Adrenal gland (tissue), 12 donors: ENCODE data around the gene AHNAK. TPM values are rescaled to one million over a fixed set of nuclear protein-coding genes. Genes with fewer than 3 reads are reported as not detected.

Source experiments
- DNase-seq, 7 donors: peaks; one replicate each; pipeline ENCODE4 v3.0.0-alpha.2; 2019 to 2020
- H3K27ac ChIP-seq, 5 donors: fragments of 200-600 bp; sonication (generic) in 4 of 5; 1 replicate in 3 of 5; 2 replicates in 2 of 5; pipeline versions ENCODE4 v1.5.1 to v1.8.0; 2016 to 2020; ENCODE audit warnings: mild to moderate bottlenecking in 1 of 5
- H3K27me3 ChIP-seq: fragments of 200-600 bp; 2 replicates; pipeline ENCODE4 v1.8.0; 2021
- H3K36me3 ChIP-seq, 2 donors: fragments of 200-600 bp; replicated peaks in 1 of 2; 1 replicate in 1 of 2; 2 replicates in 1 of 2; pipeline versions ENCODE4 v1.5.1 to v1.8.0; 2018 to 2022
- H3K4me1 ChIP-seq, 2 donors: fragments of 200-600 bp; replicated peaks in 1 of 2; 1 replicate in 1 of 2; 2 replicates in 1 of 2; pipeline versions ENCODE4 v1.5.1 to v1.8.0; 2018 to 2021
- H3K4me3 ChIP-seq, 4 donors: fragments of 200-600 bp; sonication (generic) in 3 of 4; one replicate each; pipeline ENCODE4 v1.5.1; 2016 to 2018
- H3K9me3 ChIP-seq, 3 donors: fragments of 200-600 bp; sonication (generic) in 1 of 3; replicated peaks in 1 of 3; 1 replicate in 2 of 3; 2 replicates in 1 of 3; pipeline versions ENCODE4 v1.5.1 to v1.8.0; 2016 to 2021
- POLR2A ChIP-seq, 2 donors: fragments of 450-650 bp; IDR thresholded peaks; one replicate each; pipeline ENCODE4 v1.6.1; 2017; ENCODE audit warnings: antibody characterized with exemption in 2 of 2, mild to moderate bottlenecking in 2 of 2, moderate library complexity in 1 of 2
- WGBS, 4 donors: extraction: QIAGEN DNeasy Blood & Tissue Kit in 2 of 4; methylation state at CpG; one replicate each; pipeline versions ENCODE4 v1.1.5 to v1.1.7; 2013 to 2017; 5-methylcytosine and 5-hydroxymethylcytosine counted together
- intact Hi-C, 2 donors: fragments of 100-400 bp; cut with DNase I; formaldehyde crosslinking; loops; one replicate each; pipeline versions ENCODE4 v1.14.1 to v1.15.0; 2022 to 2023
- polyA plus RNA-seq, 3 donors: library from polyadenylated mRNA; stranded (reverse); fragments of 200-250 nt in 2 of 3; fragments of 350-450 nt in 1 of 3; fragmentation: Illumina TruSeq in 1 of 3; extraction: RNeasy Lipid Tissue Mini Kit (QIAGEN cat#74804) in 1 of 3; gene quantifications; one replicate each; pipeline ENCODE4 v1.2.3, GENCODE V29; 2013 to 2014
- total RNA-seq, 9 donors: library from RNA; depleted of rRNA in 4 of 9; stranded (reverse); fragments of >200 nt in 4 of 9; fragments of 120-200 nt in 1 of 9; fragmentation: NEBNext Ultra II Directional in 1 of 9; extraction: Animal tissue kit (Norgen Biotek cat#: 25700) in 1 of 9; gene quantifications; one replicate each; pipeline versions ENCODE4 v1.1.0 to v1.2.4, GENCODE V29; 2013 to 2023
- TF ChIP-seq, protein P1 (sequence below), 6 experiments: fragments of 450-650 bp in 4 of 6; fragments of 200-600 bp in 2 of 6; sonication (generic) in 1 of 6; IDR thresholded peaks; 1 replicate in 5 of 6; 2 replicates in 1 of 6; pipeline versions ENCODE4 v1.5.1 to v1.8.0; 2016 to 2021; ENCODE audit warnings: antibody characterized with exemption in 6 of 6, mild to moderate bottlenecking in 2 of 6, moderate library complexity in 1 of 6
- donor health status: healthy with polysubstance abuse.
- donor health status: Bipolar disorder and iron deficiency.
- donor health status: DM: yes; HTN: yes; CAD: no.
- donor health status: DM: no; HTN: no; CAD: no.
- donor health status: DM: no; HTN: no; CAD: no.
- donor health status: DM: yes; HTN: yes; CAD: no.

The AHNAK gene
- total and polyA plus RNA-seq, 12 donors, result 32.0 to 307 (median 175) TPM

DNA sequence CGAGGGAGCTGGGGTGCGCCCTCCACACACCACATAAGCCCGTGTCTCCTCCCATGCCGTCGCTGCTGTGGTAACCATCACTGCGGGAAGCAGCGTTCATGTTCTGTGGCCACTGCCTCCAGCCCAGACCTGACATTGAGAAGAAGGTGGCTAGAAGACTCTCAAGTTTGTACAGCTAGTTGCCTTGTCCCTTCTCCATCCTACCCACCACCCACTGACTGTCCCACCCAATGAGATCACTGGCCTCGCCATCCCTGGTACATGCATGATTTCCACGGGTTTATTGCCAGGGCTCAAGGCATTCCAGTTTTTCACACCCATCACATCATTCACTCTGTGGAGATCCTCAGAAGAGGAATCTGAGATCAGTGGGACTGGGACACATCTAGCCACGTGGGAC lies 33.0 kb downstream of the AHNAK start:
- intact Hi-C loops, result no loop called here
- H3K27ac ChIP-seq, result no peak overlapping the region
- TF ChIP-seq, protein P1, sequence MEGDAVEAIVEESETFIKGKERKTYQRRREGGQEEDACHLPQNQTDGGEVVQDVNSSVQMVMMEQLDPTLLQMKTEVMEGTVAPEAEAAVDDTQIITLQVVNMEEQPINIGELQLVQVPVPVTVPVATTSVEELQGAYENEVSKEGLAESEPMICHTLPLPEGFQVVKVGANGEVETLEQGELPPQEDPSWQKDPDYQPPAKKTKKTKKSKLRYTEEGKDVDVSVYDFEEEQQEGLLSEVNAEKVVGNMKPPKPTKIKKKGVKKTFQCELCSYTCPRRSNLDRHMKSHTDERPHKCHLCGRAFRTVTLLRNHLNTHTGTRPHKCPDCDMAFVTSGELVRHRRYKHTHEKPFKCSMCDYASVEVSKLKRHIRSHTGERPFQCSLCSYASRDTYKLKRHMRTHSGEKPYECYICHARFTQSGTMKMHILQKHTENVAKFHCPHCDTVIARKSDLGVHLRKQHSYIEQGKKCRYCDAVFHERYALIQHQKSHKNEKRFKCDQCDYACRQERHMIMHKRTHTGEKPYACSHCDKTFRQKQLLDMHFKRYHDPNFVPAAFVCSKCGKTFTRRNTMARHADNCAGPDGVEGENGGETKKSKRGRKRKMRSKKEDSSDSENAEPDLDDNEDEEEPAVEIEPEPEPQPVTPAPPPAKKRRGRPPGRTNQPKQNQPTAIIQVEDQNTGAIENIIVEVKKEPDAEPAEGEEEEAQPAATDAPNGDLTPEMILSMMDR (IDR thresholded peaks at IDR 0.05), result no peak
- no peak for TF ChIP-seq POLR2A (IDR thresholded peaks at IDR 0.05)
- H3K36me3 ChIP-seq, result peaks cover 0 to 25% of the 10 kb centered on the region in 2 donors
- DNase-seq, result no peak
- WGBS, 4 donors, result 92 to 94% (median 93%) methylated on average over 6 to 10 of the region's 10 CpGs
- H3K4me3 ChIP-seq, result no peak overlapping the region
- H3K27me3 ChIP-seq, result no peaks in the 10 kb centered on the region
- H3K4me1 ChIP-seq, result peaks cover 0 to 4% of the 10 kb centered on the region in 2 donors
- no peaks in the 10 kb centered on the region for H3K9me3 ChIP-seq

DNA sequence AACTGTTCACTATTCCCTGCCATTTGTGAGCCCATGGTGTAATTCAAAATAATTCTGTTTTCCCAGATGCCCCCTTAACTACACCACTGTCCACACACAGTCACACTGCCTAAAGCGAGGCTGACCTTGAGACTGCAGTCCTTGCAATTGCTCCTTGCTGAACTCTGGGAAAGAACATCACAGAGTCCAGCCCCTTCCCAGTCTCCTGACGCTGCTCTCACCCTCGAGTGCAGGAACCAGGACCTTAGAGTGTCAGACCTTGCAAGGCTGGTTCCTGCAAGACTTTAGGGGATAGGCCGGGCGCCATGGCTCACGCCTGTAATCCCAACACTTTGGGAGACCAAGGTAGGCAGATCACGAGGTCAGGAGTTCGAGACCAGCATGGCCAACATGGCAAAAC lies 33.6 kb downstream of the AHNAK start:
- Histone ChIP-seq H3K4me3 (no peak overlapping the region), H3K9me3 (no peaks in the 10 kb centered on the region), H3K27me3 (no peaks in the 10 kb centered on the region), H3K4me1 (peaks cover 0 to 10% of the 10 kb centered on the region in 2 donors), H3K27ac (no peak overlapping the region), H3K36me3 (peaks cover 0 to 19% of the 10 kb centered on the region in 2 donors)
- DNase-seq, result no peak
- WGBS, 4 donors, result 67 to 78% (median 72%) methylated on average over 6 to 8 of the region's 8 CpGs
- intact Hi-C loops, result no loop called here
- no peak for TF ChIP-seq POLR2A (IDR thresholded peaks at IDR 0.05)
- TF ChIP-seq, protein P1 (IDR thresholded peaks at IDR 0.05), result no peak

- TF ChIP-seq POLR2A (IDR thresholded peaks at IDR 0.05), result peak in 1 of 2 donors; percentile 24
- TF ChIP-seq, protein P1 (IDR thresholded peaks at IDR 0.05), result peak; percentile 22 to 55 (median 44)
- 21 to 30% (median 25%) methylated on average over 8 to 19 of the region's 19 CpGs for WGBS, 4 donors
- no peaks in the 10 kb centered on the region for H3K9me3 ChIP-seq
- intact Hi-C loops, result no loop called here
- no peaks in the 10 kb centered on the region for H3K36me3 ChIP-seq
- DNase-seq, result peak; percentile 50 to 86 (median 70)
- H3K4me3 ChIP-seq, result peak overlapping the region in 1 of 4 donors; percentile 21
- peak overlapping the region in 4 of 5 donors; percentile 0 to 82 (median 58) for H3K27ac ChIP-seq
- H3K27me3 ChIP-seq, result no peaks in the 10 kb centered on the region
- H3K4me1 ChIP-seq, result peaks cover 0 to 14% of the 10 kb centered on the region in 2 donors
Measured at GRCh38 chr11:62508336-62509058, 38.1 kb downstream of the AHNAK start.

DNA sequence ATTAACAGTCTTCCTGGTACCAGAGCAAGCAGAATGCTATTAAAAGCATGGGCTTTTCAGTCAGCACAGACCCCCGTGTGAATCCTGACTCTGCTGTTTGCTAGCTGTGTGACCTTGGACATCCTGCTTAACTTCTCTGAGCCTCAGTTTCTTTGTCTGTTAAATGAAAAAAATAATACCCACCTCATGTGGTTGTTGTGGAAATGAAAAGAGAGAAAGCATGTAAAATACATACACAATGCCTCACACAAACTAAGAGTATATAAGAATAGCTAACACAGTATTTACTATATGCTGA lies 39.5 kb downstream of the AHNAK start:
- Histone ChIP-seq H3K27me3 (no peaks in the 10 kb centered on the region), H3K27ac (no peak overlapping the region), H3K4me3 (no peak overlapping the region), H3K9me3 (no peaks in the 10 kb centered on the region), H3K4me1 (peaks cover 0 to 14% of the 10 kb centered on the region in 2 donors), H3K36me3 (no peaks in the 10 kb centered on the region)
- 29 to 67% (median 60%) methylated on average over 1 of the region's 1 CpG for WGBS, 4 donors
- no peak for TF ChIP-seq POLR2A (IDR thresholded peaks at IDR 0.05)
- TF ChIP-seq, protein P1 (IDR thresholded peaks at IDR 0.05), result no peak
- intact Hi-C loops, result no loop called here
- DNase-seq, result no peak
